HG03060 (cell line): ENCODE results near the gene ERAP2.

Experiments used
- ATAC-seq: cut with Tn5 transposase; IDR thresholded peaks from one replicate; pipeline ENCODE4 v1.9.1; 2021; ENCODE audit warnings: low read depth, moderate number of reproducible peaks; ENCODE audit not compliant: unreplicated experiment

ERAP2 gene

DNA sequence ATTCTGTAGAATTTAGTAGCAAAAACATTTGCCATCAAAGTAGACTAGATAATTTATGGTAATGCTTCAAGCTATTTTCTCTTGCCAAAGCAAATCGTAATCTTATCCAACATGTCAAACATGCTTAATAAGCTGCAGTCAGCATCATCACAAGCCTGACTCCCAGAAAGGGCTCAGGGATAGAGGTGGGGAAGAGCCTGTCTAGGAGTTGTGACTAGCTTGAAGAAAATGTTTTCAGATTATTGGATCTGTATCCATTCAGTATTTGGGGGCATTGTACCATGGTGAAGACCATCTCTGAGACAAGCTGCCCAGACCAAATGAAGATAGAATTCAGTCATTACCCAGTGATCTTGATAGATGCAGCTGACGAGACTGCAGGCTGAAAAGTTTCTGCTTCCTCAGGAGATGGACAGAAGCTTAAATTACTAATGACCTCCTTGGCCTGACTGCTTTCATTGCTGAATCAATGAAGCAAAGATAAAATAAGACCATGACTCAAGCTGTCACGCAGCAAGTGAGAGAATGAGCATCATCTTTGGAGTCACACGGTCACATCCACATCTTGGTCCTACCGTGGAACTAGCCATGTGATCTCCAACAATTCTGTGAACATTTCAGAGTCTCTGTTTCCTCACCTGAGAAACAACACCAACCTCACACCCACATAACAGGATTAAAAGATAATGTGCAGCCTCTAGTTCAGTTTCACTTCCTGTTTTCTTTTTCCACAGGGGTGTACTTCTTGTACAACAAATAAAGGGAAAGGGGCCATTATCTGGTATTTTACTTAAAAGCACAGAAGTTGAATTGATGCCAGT is 9.4 kb downstream of the ERAP2 start:
- ATAC-seq, result peak; percentile 82

DNA sequence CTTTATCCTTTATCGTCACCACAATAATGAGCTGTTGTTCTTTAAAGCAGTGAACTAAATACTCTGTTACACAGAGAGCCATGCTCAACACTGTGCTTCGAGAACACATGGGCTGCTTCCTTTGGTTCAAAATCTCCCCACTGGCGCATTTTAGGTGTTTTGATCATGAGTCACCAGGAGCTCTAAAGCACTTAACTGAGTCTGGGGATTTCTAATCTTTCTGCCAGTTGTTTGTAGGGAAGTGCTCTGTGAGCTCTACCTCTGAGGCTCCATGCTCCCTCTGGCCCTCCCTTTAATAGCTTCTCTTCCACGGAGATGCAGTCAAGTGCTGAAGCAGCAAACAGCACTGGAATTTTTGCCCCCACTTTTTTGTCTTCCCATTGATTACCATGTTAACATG is 17.0 kb downstream of the ERAP2 start:
- no peak for ATAC-seq

DNA sequence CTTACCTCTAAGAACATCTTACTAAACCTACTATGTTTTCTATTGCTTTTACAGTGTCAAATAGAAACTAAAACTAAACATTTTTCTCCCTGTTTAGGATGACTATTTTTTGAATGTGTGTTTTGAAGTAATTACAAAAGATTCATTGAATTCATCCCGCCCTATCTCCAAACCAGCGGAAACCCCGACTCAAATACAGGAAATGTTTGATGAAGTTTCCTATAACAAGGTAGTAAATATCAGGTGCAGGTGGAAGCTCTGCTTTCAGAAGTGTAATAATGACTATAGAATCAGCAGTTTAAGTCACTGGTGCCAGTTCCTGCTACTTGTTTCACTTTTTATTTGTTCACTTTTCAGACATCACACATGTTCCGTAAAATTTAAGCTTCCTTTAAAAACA is 20.0 kb downstream of the ERAP2 start:
- no peak for ATAC-seq

DNA sequence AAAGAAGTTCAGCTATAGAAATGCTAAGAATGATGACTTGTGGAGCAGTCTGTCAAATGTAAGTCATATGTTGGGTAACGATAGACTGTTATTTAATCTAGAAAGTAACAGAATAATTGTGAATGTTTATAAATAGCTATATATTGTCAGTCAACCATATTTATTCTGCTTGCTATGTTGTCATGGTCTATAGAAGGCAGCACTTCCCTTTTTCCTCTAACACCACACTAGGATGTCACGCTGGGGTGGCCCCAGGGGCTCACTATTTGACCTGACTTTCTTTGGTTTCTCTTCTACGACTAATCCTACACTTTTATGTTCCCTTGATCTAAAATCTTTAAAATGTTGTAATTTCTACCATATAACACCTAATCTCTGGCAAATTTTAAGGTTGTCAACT is 20.5 kb downstream of the ERAP2 start:
- peak; percentile 92 for ATAC-seq

DNA sequence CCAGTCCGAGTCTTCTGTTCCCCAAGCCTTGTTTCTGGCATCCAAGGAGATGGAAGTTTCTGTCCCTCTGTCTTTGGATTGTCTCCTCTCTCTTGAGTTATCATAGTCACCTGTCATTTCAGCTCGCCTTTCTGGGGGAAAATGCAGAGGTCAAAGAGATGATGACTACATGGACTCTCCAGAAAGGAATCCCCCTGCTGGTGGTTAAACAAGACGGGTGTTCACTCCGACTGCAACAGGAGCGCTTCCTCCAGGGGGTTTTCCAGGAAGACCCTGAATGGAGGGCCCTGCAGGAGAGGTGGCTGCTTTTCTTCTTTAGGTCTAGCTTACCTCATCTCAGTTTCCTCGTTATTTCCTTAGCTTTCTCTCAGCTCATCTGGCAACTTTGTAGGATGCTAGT is 25.1 kb downstream of the ERAP2 start:
- no peak for ATAC-seq

DNA sequence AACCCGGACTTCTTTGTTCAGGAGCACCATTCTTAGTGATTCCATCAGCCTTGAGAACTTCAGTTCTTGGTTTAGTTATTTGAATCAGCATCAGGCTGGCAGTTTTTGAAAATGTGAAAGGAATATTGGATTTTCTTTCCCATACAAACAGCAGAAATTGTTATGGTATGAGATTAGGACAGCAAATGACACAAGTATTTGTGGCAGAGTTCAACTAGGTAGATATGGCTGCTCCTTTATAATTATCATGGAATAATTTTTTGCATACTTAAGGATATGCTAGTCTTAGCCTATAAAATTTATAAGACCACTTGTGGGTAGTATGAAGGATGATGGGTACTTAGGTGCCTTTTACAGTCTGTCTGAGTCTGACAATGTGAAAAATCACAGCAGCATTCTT is 25.5 kb downstream of the ERAP2 start:
- no peak for ATAC-seq

DNA sequence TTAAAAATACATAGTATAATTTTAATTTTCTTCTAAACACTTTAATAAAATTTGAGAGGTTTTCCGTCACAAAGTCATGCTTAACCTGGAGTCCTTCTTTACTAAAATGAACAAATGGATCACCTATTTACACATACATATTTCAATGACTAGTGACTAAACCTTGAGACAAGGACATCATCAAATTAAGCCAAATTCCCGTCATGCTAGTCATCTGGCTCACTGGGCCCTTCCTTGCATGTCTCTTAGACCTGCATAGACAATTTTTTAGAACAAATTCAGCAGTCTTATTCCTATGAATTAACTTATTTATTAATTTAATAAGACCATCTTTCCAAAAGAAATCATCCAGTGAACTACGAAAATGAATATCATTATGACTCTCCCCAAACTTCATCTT is 26.6 kb downstream of the ERAP2 start:
- ATAC-seq, result no peak

DNA sequence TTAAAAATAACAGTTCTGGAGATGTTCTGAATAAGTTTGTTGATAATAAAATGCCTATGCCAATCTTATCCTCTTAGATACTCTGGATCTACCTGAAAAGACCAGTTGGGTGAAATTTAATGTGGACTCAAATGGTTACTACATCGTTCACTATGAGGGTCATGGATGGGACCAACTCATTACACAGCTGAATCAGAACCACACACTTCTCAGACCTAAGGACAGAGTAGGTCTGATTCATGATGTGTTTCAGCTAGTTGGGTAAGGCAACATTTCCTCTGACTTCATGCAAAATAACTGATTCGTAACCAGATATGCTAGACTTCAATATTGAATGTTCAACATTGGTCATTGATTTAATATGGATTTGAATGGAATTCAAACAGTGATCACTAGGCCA is 27.0 kb downstream of the ERAP2 start:
- no peak for ATAC-seq

DNA sequence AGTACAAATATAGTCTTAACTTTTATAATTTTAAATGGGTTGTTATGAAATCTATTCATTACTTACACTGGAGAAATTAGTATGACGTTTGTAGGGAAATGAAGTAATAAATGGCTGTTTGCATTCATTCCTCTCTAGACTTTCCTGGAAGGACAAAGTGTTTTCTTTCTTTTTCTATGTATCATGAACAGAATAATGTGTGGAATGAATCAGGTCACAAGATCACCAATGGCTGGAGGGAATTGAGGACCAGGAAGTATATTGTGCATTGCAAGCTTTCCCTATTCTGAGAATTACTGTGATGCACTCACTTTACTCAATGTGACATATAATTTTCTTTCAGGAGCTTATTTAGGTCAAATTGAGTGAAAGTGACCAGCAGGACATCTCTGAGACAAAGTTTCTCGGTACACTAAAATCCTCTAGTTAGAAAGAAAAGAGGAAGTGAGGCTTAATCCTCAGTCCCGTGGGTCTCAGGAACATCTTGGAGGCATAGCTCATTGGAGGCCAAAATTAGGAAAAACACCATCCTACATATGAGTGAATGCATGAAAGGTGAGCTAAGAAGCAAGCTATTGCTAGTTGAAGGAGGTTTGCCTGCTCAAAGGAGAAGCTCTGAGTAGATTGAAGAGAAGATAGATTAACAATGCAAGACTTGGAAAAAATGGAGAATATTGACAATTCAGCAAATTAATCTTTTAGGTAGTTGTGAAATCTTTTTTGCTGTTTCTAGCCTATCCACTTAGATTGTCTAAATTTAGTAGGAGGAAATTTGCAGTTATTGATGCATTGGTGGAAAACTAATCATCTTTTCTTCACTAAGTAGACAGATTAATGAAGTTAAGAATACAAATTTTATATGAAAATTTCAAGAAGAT is 28.0 kb downstream of the ERAP2 start:
- no peak for ATAC-seq

DNA sequence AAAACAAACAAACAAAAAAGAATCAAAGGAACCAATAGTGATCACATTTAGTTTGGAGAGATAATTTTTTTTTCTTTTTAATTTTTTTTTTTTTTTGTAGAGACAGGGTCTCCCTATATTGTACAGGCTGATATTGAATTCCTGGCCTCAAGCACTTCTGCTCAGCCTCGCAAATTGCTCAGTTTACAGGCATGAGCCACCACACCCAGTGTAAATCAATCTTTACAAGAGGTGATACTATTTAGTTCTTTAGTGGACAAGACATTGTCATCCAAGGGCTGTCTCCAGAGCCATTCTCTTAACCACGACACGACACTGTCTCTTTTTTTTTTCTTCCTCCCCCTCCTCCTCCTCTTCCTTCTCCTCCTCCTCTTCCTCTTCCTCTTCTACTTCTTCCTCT is 29.6 kb downstream of the ERAP2 start:
- no peak for ATAC-seq

DNA sequence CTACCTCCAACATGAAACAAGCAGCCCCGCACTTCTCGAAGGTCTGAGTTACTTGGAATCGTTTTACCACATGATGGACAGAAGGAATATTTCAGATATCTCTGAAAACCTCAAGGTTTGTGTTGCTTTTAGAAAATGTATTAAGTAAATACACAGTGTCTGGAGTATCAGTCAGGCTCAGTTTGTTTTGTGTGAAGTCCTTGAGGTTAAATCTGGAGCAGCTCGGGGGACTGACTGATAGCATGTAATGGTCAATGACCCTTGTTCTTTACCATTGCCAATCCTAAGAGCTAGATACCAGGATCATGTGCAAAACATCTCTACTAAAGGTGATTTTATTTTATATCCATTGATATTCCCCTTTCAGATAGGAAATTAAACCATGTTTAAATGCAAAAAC is 32.7 kb downstream of the ERAP2 start:
- ATAC-seq, result no peak

DNA sequence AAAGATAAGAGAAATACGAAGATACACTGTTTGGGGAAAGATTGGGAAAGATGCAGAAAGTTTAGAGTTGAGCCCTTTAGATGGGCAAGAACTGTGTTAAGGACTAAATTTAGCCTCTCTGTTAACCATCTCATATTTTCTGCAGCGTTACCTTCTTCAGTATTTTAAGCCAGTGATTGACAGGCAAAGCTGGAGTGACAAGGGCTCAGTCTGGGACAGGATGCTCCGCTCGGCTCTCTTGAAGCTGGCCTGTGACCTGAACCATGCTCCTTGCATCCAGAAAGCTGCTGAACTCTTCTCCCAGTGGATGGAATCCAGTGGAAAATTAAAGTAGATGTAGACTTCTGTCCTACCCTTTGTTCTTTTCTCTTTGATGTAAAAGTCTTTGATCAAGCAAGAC is 33.1 kb downstream of the ERAP2 start:
- no peak for ATAC-seq

DNA sequence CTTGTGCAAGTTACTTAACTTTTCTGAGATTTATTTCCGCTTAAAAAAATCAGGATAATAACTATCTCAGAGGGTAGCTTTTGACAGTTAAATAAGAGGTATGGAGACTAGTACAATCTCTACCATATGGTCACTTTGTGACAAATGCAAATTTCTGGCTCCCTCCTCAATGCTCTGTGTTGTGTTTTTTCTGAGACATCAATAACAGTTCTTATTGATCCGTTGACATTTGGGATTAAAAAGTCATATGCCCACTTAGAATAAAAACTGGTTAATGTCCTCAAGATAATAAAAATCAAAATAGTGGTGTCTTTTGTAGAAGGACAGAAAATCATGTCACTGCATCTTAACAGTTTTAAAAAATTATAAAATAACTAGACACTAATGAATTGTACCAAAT is 34.8 kb downstream of the ERAP2 start:
- ATAC-seq, result no peak

DNA sequence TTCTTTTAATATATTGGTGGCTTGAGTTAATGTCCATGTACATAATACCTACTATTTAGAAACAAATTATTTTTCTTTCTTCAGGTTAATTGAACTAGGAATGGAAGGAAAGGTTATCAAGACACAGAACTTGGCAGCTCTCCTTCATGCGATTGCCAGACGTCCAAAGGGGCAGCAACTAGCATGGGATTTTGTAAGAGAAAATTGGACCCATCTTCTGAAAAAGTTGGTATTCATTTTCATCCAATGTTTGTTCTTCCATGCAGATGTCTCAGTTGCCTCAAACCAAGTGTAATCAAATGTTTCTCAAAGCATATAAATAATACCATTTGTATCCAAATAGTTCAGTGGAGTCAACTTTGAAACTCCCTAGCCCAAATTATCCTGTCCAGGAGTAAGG is 36.9 kb downstream of the ERAP2 start:
- ATAC-seq, result no peak

DNA sequence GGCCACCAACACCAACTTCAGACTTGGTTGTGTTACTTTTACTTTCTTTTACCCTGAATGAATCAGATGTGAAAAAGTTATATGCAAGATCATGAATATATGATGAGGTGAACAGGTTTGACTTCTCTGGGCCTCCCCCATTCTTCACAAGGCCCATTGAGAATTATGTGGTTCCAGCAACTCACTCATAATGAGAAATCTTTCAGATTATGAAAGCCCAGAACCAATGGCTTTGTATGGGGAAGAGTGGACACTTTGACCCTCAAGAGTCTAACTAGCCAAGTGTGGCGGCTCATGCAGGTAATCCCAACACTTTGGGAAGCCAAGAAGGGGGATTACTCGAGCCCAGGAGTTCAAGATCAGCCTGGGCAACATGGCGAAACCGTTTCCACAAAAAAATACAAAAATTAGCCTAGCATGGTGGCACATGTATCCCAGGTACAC is 43.5 kb downstream of the ERAP2 start:
- ATAC-seq, result peak; percentile 40

DNA sequence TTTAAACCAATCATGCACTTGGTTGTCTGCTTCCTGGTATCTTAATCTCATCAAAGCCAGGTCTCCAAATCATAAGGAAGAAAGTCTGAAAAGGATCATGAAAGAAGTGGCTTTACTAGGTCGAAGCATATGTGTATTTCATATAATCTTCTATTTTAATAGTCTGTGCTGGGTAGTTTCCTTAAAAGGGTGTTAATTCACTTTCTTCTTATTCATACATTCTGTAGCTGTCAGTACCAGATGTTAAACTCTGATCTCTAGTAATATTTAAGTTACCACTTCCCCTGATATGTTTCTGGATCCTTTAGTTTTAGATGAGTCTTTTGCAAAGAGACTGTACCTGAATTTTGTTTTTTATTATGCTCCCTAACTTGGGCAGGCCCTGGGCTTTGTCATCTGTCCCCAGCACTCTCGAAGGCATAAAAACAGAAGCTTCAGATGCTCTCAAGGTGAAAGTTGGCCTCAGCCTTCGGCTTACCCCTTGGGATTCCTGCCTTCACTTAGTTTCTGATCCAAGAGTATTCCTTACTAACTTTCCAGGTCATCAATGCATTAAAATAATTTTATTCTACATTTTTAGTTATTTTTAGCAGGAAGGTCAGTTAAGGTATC is 44.5 kb downstream of the ERAP2 start:
- ATAC-seq, result no peak

DNA sequence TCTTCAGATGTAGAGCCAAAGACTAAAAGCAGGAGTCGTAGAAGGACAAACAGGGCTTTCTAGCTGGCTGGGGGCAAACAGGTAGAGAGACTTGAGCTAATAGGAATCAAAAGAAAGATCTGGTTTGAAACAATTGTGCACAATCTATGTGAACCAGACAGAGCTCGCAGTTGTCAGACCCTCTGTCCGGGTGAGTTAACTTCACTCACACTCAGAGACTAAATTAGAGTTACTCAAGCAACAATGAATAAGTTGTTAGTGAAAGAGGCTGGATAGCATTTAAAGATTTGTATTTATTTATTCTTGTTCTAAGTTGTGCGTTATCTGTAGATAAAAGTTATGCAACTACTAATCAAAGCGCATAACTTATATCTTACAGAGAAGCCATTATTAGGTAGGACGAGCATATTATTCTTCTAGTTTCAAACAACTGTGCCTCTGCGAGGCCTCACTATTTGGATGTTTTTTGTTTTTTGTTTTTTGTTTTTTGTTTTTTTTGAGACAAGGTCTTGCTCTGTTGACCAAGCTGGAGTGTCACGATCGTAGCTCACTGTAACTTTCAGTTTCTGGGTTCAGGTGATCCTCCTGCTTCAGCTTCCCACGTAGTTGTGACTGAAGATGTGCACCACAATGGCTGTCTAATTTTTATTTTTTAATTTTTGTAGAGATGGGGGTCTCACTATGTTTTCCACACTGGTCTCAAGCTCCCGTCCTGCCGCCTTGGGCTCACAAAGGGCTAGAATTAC is 46.4 kb downstream of the ERAP2 start:
- no peak for ATAC-seq

DNA sequence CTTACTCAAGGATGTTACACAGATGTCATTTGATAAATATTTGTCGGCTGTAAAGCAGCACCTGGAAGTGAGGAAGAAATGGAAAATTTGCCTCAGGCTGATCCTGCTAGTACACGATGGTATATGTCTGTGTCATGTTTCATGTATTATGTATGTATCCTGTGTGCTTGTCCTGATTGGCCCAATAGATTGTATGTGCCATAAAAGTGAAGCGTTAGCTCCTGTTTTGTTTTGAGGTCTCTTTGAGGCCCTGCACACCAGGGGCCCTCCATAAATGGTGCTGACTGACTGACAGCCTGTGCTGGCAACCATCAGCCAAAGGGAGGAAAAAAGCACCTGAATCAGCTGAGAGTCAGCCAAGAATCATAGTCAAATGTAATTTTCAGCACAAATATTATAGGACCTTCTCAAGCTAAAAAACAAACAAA is 47.7 kb downstream of the ERAP2 start:
- no peak for ATAC-seq

DNA sequence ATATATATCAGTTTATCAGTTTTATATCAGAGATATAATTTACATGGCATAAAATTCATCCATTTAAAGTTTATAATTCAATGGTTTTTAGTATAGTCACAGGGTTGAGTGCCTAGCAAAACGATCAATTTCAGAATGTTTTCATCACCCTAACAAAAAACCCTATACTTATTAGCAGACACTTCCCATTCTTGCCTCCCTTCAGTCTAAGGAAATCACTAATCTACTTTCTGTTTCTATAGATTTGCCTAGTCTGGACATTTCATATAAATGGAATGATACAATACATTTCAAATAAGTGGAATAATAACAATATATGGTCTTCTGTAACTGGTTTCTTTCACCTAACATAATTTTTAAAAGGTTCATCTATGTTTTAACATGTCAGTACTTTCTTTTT is 50.0 kb downstream of the ERAP2 start:
- no peak for ATAC-seq

DNA sequence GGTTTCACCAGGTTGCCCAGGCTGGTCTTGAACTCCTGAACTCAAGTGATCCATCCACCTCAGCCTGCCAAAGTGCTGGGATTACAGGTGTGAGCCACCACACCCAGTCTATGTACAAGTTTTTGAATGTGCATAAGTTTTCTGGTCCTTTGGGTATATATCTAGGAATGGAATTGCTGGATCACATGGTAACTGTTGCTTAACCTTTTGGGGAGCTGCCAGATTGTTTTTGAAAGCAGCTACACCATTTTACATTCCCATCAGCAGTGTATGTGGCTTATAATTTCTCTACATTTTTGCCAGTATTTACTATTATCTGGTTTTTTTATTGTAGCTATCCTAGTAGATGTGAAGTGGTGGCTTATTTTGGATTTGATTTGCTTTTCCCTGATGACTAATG is 50.7 kb downstream of the ERAP2 start:
- no peak for ATAC-seq
